ENCODE results near the gene PDZK1IP1. TPM values are rescaled to one million over a fixed set of nuclear protein-coding genes. Genes with fewer than 3 reads are reported as not detected.
A peak's percentile ranks its signal among the peaks of the same experiment; 100 is the strongest.

PDZK1IP1 gene
- total and polyA plus RNA-seq, 2 of the 13 experiments (the other 11 are each of a cell fraction or from before 2014, with no cell fraction given), result 0.24 to 1.6 TPM

GRCh38 chr1:47187926-47188250 is 1.9 kb downstream of the PDZK1IP1 start (continued):
- TF ChIP-seq PRMT3 (CRISPR knock-in tag; IDR thresholded peaks at IDR 0.05; ENCODE audit: borderline replicate concordance, low read depth), result no peak
- TF ChIP-seq ZMAT3 (CRISPR knock-in tag; conservative IDR thresholded peaks at IDR 0.05), result no peak
- TF ChIP-seq GTF2F1 (IDR thresholded peaks at IDR 0.05; ENCODE audit: low read length), result no peak
- TF ChIP-seq ZNF136 (CRISPR knock-in tag; IDR thresholded peaks at IDR 0.05; ENCODE audit: low read depth), result no peak

GRCh38 chr1:47187231-47187925 is 2.5 kb downstream of the PDZK1IP1 start:
- H3K9ac ChIP-seq (ENCODE audit: insufficient read depth, low read depth, low read length), result peak overlapping the region; percentile 39; the same call in 1 of the 2 replicates
- in situ Hi-C loops (cut with HindIII; ENCODE audit: extremely low pct_ligation_motif_present, low pct_unique_long_range_greater_than_20kb), result loop anchor here (25.0 kb wide), 1 partner anchor 525 kb away; no protein-coding TSS in a partner anchor
- no peaks in the 10 kb centered on the region for H3K79me2 ChIP-seq (ENCODE audit: insufficient read depth, low read length)
- H3K27me3 ChIP-seq (ENCODE audit: control insufficient read depth in 1 of 2, insufficient read depth in 2 of 2, low read length in 2 of 2), result no peaks in the 10 kb centered on the region
- CTCF ChIA-PET (ENCODE audit: low intra/inter-chr PET ratio, low total read pairs), result no interaction called here
- ATAC-seq, result 0 out of 3 replicates have a peak, but pooled peaks have one; percentile 6
- H3K36me3 ChIP-seq (replicated peaks in 1 of 2; ENCODE audit: control insufficient read depth in 1 of 2, insufficient read depth in 2 of 2, low read length in 2 of 2), result no peaks in the 10 kb centered on the region
- H2AFZ ChIP-seq (ENCODE audit: low read length), result no peak overlapping the region
- intact Hi-C loops (cut with micrococcal nuclease; ENCODE audit: unreplicated experiment), result no loop called here
- H3K27ac ChIP-seq (ENCODE audit: extremely low read length, insufficient read depth, low read length), result no peak overlapping the region
- H3K4me3 ChIP-seq (replicated peaks in 1 of 3; ENCODE audit: insufficient read depth in 1 of 3, low read depth in 2 of 3, low read length in 3 of 3), result peak overlapping the region in 1 of 3 experiments; percentile 31; a peak in 1 of 6 replicates
- H3K4me1 ChIP-seq (ENCODE audit: insufficient read depth, low read length), result peaks cover 87% of the 10 kb centered on the region
- POLR2A ChIA-PET, result interaction anchor here (8.3 kb wide), 1 partner anchor 6 kb away, joined by 168 read pairs; no protein-coding TSS in a partner anchor
- H3K9me3 ChIP-seq (ENCODE audit: low read length), result no peaks in the 10 kb centered on the region
- FAIRE-seq, result no peak
- DNase-seq (ENCODE audit: low spot score), result no peak
- 66% methylated on average over 11 of the region's 12 CpGs for WGBS (ENCODE audit: low lambda C conversion rate)
- H4K20me1 ChIP-seq (ENCODE audit: insufficient read depth, low read length), result no peaks in the 10 kb centered on the region
- peak overlapping the region; percentile 47 for H3K4me2 ChIP-seq (ENCODE audit: low read depth, low read length)
- BruUV-seq (replicated peaks), result no TSS peak
- TF ChIP-seq TFE3 (CRISPR knock-in tag; IDR thresholded peaks at IDR 0.05) (peak; percentile 81), TFDP1 (CRISPR knock-in tag; IDR thresholded peaks at IDR 0.05; ENCODE audit: borderline replicate concordance) (peak; percentile 44; the same call in 1 of the 2 replicates), KDM2A (CRISPR knock-in tag; IDR thresholded peaks at IDR 0.05; ENCODE audit: borderline replicate concordance, low read depth) (peak; percentile 60; the same call in 1 of the 2 replicates), RAD21 (CRISPR knock-in tag; IDR thresholded peaks at IDR 0.05) (0 out of 2 replicates have a peak, but pooled peaks have one; percentile 8), ZBTB38 (CRISPR knock-in tag; IDR thresholded peaks at IDR 0.05) (0 out of 2 replicates have a peak, but pooled peaks have one; percentile 20), ZFY (CRISPR knock-in tag; IDR thresholded peaks at IDR 0.05) (0 out of 2 replicates have a peak, but pooled peaks have one; percentile 43), TMF1 (CRISPR knock-in tag; IDR thresholded peaks at IDR 0.05; ENCODE audit: low read depth) (no peak), SNAPC5 (CRISPR knock-in tag; IDR thresholded peaks at IDR 0.05; ENCODE audit: borderline replicate concordance) (0 out of 2 replicates have a peak, but pooled peaks have one; percentile 61), KDM5B (CRISPR knock-in tag; IDR thresholded peaks at IDR 0.05; ENCODE audit: borderline replicate concordance) (0 out of 2 replicates have a peak, but pooled peaks have one; percentile 21), HNF1A (IDR thresholded peaks at IDR 0.05; ENCODE audit: low read depth) (peak; percentile 16; the same call in 1 of the 2 replicates), HNF1A (CRISPR knock-in tag; IDR thresholded peaks at IDR 0.05; ENCODE audit: borderline replicate concordance) (no peak)

All from HepG2 (cell line).